NCI-H82 treated with DMSO at 0.1 percent for 48 hours (cell line): ENCODE data around the gene BTBD9.

ENCODE experiments used
- DNase-seq: peaks from one replicate; lab custom pipeline; 2025; ENCODE audit not compliant: unreplicated experiment; lab: John Stamatoyannopoulos, UW

BTBD9 gene

GRCh38 chr6:38599966-38600550 lies 39.7 kb downstream of the BTBD9 start:
- no peak for DNase-seq

GRCh38 chr6:38599261-38599660 lies 40.5 kb downstream of the BTBD9 start:
- no peak for DNase-seq

- no peak for DNase-seq
Observed at GRCh38 chr6:38593998-38594665, 45.6 kb downstream of the BTBD9 start.

GRCh38 chr6:38593409-38593808 lies 46.3 kb downstream of the BTBD9 start:
- DNase-seq = no peak

DNA sequence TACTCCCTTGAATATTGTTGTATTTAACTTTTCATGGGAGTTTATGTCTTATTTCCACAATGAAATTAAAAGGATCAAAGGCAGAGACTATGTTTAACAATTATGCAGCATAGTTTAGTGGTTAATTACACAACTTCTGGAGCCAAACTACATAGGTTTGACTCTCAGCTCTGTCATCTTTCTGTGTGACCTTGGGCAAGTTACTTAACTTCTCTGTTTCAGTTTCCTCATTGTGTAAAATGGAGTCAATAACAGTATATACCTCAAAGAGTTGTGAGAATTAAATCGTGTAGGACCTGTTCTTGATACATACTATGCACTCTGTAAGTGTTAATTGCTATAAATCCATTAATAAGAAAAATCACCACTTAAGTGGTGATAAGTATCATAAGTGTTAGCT lies 48.3 kb downstream of the BTBD9 start:
- DNase-seq = no peak

DNA sequence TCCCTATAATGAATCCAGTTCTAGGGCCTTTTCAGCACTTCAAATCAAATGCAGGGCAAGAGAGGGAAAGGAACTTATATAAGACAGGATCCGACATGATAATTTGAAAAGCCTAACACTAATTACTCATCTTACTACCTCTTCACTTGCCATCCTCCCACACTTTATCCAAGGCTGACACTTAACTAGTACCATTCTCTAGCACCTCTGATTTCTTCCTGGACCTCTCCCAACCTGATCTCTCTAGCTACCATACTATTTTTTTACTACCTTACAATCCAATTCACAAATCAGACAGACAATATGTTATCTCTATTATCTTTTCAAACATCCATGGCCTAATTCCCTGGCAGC lies 50.4 kb downstream of the BTBD9 start:
- DNase-seq = no peak

GRCh38 chr6:38588631-38589366 lies 50.9 kb downstream of the BTBD9 start:
- DNase-seq = no peak

DNA sequence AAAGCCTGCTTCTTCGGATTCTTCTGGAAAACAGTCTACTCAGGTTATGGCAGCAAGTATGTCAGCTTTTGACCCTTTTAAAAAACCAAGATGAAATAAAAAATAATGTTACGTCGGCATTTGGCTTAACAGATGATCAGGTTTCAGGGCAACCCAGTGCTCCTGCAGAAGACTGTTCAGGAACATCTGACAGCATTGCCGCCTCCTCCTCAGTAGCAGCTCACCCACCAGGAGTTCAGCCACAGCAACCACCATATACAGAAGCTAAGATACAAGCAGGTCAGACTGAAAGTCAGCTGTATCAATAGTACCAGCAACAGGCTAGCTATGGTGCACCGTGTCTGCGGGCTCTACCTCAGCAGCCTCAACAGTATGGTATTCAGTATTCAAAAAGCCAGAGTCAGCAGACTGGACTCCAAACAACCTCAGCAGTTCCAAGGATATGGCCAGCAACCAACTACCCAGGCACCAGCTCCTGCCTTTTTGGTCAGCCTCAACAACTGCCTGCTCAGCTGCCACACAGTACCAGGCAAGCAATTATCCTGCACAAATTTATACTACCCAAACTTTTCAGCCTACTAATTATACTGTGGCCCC lies 51.9 kb downstream of the BTBD9 start:
- DNase-seq = no peak

- DNase-seq = no peak
Observed at GRCh38 chr6:38586992-38587391, 52.7 kb downstream of the BTBD9 start.

GRCh38 chr6:38584731-38585130 lies 55.0 kb downstream of the BTBD9 start:
- DNase-seq = no peak

GRCh38 chr6:38583523-38583922 lies 56.2 kb downstream of the BTBD9 start:
- DNase-seq = no peak

DNA sequence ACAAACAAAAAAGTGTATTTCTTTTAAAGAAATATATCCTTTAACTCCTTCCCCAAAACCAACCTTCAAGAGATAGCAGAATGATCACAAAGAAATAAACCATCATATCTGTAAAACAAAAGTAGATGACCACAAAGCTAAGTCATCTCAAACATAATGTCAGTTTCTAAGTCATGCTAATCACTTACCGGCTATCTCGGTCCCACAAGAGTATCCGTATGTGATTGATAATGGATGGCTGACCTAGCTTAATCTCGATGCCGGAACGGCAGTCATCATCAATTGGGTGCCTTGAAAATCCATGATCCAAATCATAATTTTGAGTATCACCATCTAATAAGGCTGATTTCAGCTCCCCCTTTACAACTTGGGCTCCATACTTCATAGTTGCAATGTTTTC lies 59.7 kb downstream of the BTBD9 start:
- DNase-seq = no peak

GRCh38 chr6:38579010-38579628 lies 60.6 kb downstream of the BTBD9 start:
- no peak for DNase-seq

GRCh38 chr6:38578075-38578474 lies 61.7 kb downstream of the BTBD9 start:
- no peak for DNase-seq

DNA sequence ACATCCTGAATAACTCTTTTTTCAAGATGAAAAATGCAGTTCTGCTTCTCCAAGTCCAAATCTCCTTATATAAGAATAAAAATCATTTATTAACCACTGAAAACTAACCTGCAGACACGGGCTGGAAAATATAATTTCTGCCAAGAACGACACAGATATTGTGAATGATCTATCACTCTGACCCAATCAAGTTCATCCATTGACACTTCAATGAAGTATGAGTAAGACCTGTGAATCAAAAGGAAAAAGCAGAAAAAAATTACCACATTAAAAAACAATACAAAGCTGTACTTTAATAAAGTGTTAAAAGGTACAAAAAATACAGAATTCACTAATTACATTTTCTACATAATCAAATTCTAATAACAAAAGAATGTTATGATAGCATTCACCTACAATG lies 62.2 kb downstream of the BTBD9 start:
- DNase-seq = no peak

DNA sequence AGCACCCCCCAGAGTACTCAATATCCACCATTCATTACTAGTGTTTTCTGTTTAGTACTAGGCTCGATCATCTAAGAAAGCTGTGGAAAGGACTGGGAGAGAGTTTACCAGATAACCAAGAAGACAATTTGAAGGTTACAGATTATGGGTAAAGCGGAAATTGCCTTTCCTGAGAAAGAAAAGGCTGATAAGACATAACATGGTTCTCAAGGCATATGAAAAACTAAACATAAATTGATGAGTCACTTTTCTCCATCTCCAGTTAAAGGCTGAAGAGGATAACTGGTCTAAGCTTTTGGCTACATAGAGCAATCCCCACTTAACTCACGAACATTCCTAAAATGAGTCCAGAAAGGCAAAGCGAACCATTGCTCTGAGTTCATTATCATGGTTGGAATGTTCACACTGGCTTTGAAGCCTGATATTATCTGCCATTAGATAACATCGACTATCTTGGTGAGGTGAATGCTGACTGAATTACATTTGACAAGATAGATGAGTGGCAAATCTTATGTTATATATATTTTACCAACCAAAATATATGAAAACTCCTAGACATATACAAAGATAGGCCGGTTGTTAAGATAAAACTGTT lies 65.8 kb downstream of the BTBD9 start:
- DNase-seq = no peak

DNA sequence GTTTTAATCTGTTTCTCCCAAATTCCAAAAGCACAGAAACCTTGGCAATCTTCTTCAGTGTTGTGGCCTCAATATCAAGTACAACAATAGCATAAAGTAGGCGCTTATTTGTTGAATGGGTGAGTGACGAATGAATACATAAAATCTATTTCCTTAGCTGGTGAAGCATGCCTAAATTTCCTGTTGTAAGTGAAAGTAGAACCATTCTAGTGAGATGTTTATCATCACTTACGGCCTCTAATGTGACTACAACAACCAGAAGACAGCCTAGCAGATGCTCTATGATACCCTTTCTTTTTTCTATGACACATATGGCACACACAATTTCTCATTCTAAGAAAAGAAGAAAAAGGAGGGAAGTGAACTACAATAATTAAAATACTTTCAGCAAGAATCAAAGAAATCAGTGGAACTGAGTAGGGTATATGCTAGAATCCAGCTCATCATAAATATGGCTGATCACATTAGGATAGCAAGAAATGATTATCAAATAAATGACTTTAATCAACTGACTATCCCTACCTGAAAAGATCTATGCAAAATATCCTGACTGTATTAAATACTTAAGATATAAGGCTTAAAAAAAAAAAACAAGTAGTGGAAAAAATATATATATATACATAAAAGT lies 67.4 kb downstream of the BTBD9 start:
- DNase-seq = no peak

DNA sequence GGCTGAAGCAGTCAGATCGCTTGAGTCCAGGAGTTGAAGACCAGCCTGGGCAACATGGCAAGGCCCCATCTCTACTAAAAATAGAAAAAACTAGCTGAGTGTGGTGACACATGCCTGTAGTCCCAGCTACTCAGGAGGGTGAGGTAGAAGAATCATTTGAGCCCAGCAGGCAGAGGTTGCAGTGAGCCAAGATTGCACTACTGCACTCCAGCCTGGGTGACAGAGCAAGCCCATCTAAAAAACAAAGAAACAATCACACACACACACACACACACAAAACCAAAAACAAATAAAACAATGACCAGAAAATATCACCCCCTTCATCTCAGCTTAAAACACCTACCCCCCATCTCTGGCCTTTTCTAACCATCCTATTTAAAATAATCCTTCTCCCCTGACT lies 68.0 kb downstream of the BTBD9 start:
- DNase-seq = no peak

- DNase-seq = no peak
Observed at GRCh38 chr6:38570750-38571149, 69.0 kb downstream of the BTBD9 start.

- DNase-seq = no peak
Observed at GRCh38 chr6:38567436-38567835, 72.3 kb downstream of the BTBD9 start.
